ENCODE measurements around the gene EMSY. TPM values are rescaled to one million over a fixed set of nuclear protein-coding genes. Genes with fewer than 3 reads are reported as not detected.

EMSY gene
- total and polyA plus RNA-seq, 9 of the 15 experiments (the other 6 are each of a cell fraction or from before 2014, with no cell fraction given) = 12.7 to 25.4 (median 17.9) TPM

DNA sequence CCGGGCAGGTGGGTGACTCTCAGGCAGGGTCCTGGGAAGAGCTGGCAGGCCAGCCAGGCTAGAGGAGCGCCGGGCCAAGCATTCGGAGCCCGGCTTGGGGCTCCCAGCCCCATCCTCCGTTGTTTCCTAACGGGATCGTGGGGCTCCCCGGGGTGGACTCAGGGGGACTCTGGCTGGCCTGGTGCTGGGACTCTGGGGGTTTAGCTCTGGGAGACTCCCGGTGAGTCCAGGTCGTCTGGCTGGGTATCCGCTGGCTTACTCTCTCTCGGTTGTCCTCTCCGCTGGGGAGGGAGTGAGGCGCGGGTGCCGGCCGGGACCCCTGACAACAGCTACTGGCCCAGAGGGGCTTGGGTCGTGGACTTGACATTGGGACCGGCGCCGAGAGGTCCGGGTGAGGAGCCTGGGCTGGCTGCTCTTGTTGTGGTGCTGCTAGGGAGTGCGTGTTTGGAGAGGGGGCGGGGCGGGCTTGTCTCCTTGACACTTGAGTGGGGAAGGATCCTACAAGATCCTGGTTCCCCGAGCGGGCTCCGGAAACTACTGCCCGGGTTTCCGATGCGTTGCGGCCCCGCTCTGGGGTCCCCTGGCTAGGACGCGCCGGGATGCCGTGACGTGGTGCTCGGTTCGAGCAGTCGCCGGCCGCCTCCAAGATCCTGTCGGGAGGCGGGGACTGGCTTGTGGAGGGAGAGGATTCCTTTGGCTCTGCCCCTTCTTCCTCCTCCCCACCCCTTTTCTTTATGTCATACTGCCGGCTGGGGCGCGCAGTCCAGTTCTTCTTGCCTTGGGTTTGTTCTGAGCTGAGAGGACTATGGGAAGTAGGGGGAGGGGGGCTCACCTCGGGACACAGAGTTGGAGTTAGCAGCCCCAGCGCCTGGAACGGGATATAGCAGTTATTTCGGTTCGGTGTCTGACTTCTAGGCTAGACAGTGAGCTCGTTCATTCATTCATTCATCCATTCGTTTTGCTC lies 585 bp downstream of the EMSY start (continued):
- no peak for TF ChIP-seq ELK1 (CRISPR knock-in tag; IDR thresholded peaks at IDR 0.05)
- TF ChIP-seq KDM4B (IDR thresholded peaks at IDR 0.05; ENCODE audit: borderline replicate concordance in 2 of 2, low read depth in 1 of 2) = 0 out of 4 replicates have a peak, but pooled peaks of 1 of the 2 experiments have one; percentile 52
- no peak for TF ChIP-seq JUN (IDR thresholded peaks at IDR 0.05; ENCODE audit: borderline replicate concordance, low read depth, low read length)
- TF ChIP-seq JUN (CRISPR knock-in tag; IDR thresholded peaks at IDR 0.05; ENCODE audit: borderline replicate concordance) = peak; percentile 56; the same call in 1 of the 2 replicates
- TF ChIP-seq MEIS2 (IDR thresholded peaks at IDR 0.05; ENCODE audit: partially characterized antibody) = no peak
- TF ChIP-seq RB1 (IDR thresholded peaks at IDR 0.05; ENCODE audit: low read depth) = peak; percentile 27; the same call in 1 of the 2 replicates
- no peak for TF ChIP-seq ATF6 (CRISPR knock-in tag; IDR thresholded peaks at IDR 0.05)
- TF ChIP-seq TCF3 (CRISPR knock-in tag; IDR thresholded peaks at IDR 0.05) = no peak
- TF ChIP-seq SUPT5H (IDR thresholded peaks at IDR 0.05) = no peak
- TF ChIP-seq CBFB (CRISPR knock-in tag; IDR thresholded peaks at IDR 0.05) = no peak
- no peak for TF ChIP-seq ARID1B (IDR thresholded peaks at IDR 0.05)
- TF ChIP-seq TAF7 (tag; IDR thresholded peaks at IDR 0.05) = no peak; the same call in 1 of the 2 replicates
- TF ChIP-seq NCOA4 (IDR thresholded peaks at IDR 0.05; ENCODE audit: partially characterized antibody) = no peak
- no peak for TF ChIP-seq BHLHE40 (IDR thresholded peaks at IDR 0.05; ENCODE audit: low read length)
- TF ChIP-seq POLR2G (IDR thresholded peaks at IDR 0.05; ENCODE audit: low read depth, low read length) = peak; percentile 77
- no peak for TF ChIP-seq HDAC3 (IDR thresholded peaks at IDR 0.05; ENCODE audit: borderline replicate concordance, partially characterized antibody)
- TF ChIP-seq TAF9B (IDR thresholded peaks at IDR 0.05; ENCODE audit: partially characterized antibody) = no peak
- no peak for TF ChIP-seq WHSC1 (IDR thresholded peaks at IDR 0.05; ENCODE audit: low read length)
- TF ChIP-seq, protein P1, sequence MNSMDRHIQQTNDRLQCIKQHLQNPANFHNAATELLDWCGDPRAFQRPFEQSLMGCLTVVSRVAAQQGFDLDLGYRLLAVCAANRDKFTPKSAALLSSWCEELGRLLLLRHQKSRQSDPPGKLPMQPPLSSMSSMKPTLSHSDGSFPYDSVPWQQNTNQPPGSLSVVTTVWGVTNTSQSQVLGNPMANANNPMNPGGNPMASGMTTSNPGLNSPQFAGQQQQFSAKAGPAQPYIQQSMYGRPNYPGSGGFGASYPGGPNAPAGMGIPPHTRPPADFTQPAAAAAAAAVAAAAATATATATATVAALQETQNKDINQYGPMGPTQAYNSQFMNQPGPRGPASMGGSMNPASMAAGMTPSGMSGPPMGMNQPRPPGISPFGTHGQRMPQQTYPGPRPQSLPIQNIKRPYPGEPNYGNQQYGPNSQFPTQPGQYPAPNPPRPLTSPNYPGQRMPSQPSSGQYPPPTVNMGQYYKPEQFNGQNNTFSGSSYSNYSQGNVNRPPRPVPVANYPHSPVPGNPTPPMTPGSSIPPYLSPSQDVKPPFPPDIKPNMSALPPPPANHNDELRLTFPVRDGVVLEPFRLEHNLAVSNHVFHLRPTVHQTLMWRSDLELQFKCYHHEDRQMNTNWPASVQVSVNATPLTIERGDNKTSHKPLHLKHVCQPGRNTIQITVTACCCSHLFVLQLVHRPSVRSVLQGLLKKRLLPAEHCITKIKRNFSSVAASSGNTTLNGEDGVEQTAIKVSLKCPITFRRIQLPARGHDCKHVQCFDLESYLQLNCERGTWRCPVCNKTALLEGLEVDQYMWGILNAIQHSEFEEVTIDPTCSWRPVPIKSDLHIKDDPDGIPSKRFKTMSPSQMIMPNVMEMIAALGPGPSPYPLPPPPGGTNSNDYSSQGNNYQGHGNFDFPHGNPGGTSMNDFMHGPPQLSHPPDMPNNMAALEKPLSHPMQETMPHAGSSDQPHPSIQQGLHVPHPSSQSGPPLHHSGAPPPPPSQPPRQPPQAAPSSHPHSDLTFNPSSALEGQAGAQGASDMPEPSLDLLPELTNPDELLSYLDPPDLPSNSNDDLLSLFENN (IDR thresholded peaks at IDR 0.05; ENCODE audit: low read depth in 2 of 2, low read length in 2 of 2) = no peak
- TF ChIP-seq IFI16 (CRISPR knock-in tag; IDR thresholded peaks at IDR 0.05) = no peak
- TF ChIP-seq SRSF1 (IDR thresholded peaks at IDR 0.05; ENCODE audit: low read depth, low read length) = no peak
- TF ChIP-seq SMARCC2 (IDR thresholded peaks at IDR 0.05; ENCODE audit: low read depth) = no peak

Measured in K562 (cell line).